Ovary (tissue), 9 donors: ENCODE results near the gene NPC2. TPM values are rescaled to one million over a fixed set of nuclear protein-coding genes. Genes with fewer than 3 reads are reported as not detected.

Experiments used
- DNase-seq, 5 donors: peaks; one replicate each; pipeline ENCODE4 v3.0.0-alpha.2; 2019 to 2020
- H3K27ac ChIP-seq, 2 donors: fragments of 200-600 bp; one replicate each; pipeline versions ENCODE4 v1.5.1 to v1.8.0; 2019 to 2022
- H3K27me3 ChIP-seq: fragments of 200-600 bp; one replicate; pipeline ENCODE4 v1.8.0; 2022
- H3K36me3 ChIP-seq: fragments of 200-600 bp; sonication (generic); one replicate; pipeline ENCODE4 v1.5.1; 2019
- H3K4me1 ChIP-seq: one replicate; pipeline ENCODE4 v1.8.1; 2013; ENCODE audit warnings: mild to moderate bottlenecking, moderate library complexity; ENCODE audit not compliant: insufficient read depth
- H3K4me3 ChIP-seq: fragments of 200-600 bp; sonication (generic); one replicate; pipeline ENCODE4 v1.5.1; 2017
- H3K9me3 ChIP-seq, 2 donors: fragments of 200-600 bp in 1 of 2; sonication (generic) in 1 of 2; one replicate each; pipeline versions ENCODE4 v1.5.1 to v1.8.1; 2013 to 2019; ENCODE audit warnings: mild to moderate bottlenecking in 1 of 2, moderate library complexity in 1 of 2
- CTCF ChIP-seq, 3 donors: fragments of 450-650 bp in 2 of 3; fragments of 200-600 bp in 1 of 3; IDR thresholded peaks; one replicate each; pipeline versions ENCODE4 v1.5.1 to v1.8.0; 2016 to 2022; ENCODE audit warnings: antibody characterized with exemption in 3 of 3, mild to moderate bottlenecking in 1 of 3
- EP300 ChIP-seq: sonication (generic); formaldehyde crosslinking; IDR thresholded peaks from one replicate; pipeline ENCODE4 v1.6.1; 2017; ENCODE audit warnings: antibody characterized with exemption
- POLR2A ChIP-seq: fragments of 450-650 bp; IDR thresholded peaks from one replicate; pipeline ENCODE4 v1.6.1; 2017; ENCODE audit warnings: antibody characterized with exemption, mild to moderate bottlenecking, moderate library complexity
- WGBS, 3 donors: extraction: QIAGEN DNeasy Blood & Tissue Kit in 1 of 3; methylation state at CpG; one replicate each; pipeline versions ENCODE4 v1.1.5 to v1.1.7; 2013 to 2017; 5-methylcytosine and 5-hydroxymethylcytosine counted together
- intact Hi-C, 4 donors: fragments of 100-400 bp; cut with DNase I; formaldehyde crosslinking; loops; one replicate each; pipeline versions ENCODE4 v1.11.0 to v1.15.1; 2022 to 2023
- polyA plus RNA-seq, 2 donors: library from polyadenylated mRNA; stranded (reverse); fragments of 200-250 nt in 1 of 2; fragments of 350-450 nt in 1 of 2; fragmentation: Illumina TruSeq in 1 of 2; extraction: RNeasy Lipid Tissue Mini Kit (QIAGEN cat#74804) in 1 of 2; gene quantifications; one replicate each; pipeline ENCODE4 v1.2.3, GENCODE V29; 2013 to 2014
- total RNA-seq, 7 donors: library from RNA; depleted of rRNA in 2 of 7; stranded (reverse); fragments of >200 nt in 2 of 7; fragmentation: NEBNext Ultra II Directional in 3 of 7; extraction: Animal tissue kit (Norgen Biotek cat#: 25700) in 3 of 7; gene quantifications; one replicate each; pipeline versions ENCODE4 v1.1.0 to v1.2.4, GENCODE V29; 2016 to 2023
- donor health status: DM: no; HTN: no; CAD: no; lungs with moderate emphysema.
- donor health status: DM: no; HTN: no; CAD: no.
- donor health status: Bipolar disorder and iron deficiency.
- donor health status: DM: yes; HTN: yes; CAD: no.
- donor health status: DM: no; HTN: no; CAD: no.
- donor health status: DM: yes; HTN: yes; CAD: no.

Gene NPC2
- total and polyA plus RNA-seq, 9 donors = 175 to 506 (median 243) TPM

GRCh38 chr14:74504412-74504811 lies 11.3 kb upstream of the NPC2 start:
- WGBS, 3 donors = 85 to 92% (median 91%) methylated on average over 4 of the region's 4 CpGs
- H3K27ac ChIP-seq = no peak overlapping the region
- no peak for DNase-seq
- TF ChIP-seq CTCF (IDR thresholded peaks at IDR 0.05) (no peak), EP300 (no peak), POLR2A (no peak)
- no peaks in the 10 kb centered on the region for H3K9me3 ChIP-seq
- intact Hi-C loops = loop anchor here in 2 of 4 donors (5.0 to 10.0 kb wide), 2 partner anchors 108 to 210 kb away; partner anchors contain the start of genes LTBP2 (in 2 of the 2), AREL1 (in 1 of the 2) and FCF1 (in 1 of the 2)
- H3K27me3 ChIP-seq = no peaks in the 10 kb centered on the region
- H3K4me1 ChIP-seq = peaks cover 3% of the 10 kb centered on the region
- no peak overlapping the region for H3K4me3 ChIP-seq
- no peaks in the 10 kb centered on the region for H3K36me3 ChIP-seq

- intact Hi-C loops = loop anchor here in 3 of 4 donors (2.0 to 10.0 kb wide), 3 partner anchors 101 to 211 kb away; partner anchors contain the start of genes LTBP2 (in 2 of the 3), AREL1 (in 1 of the 3) and FCF1 (in 1 of the 3)
- H3K4me1 ChIP-seq = peaks cover 3% of the 10 kb centered on the region
- TF ChIP-seq EP300 (no peak), POLR2A (no peak)
- H3K9me3 ChIP-seq = no peaks in the 10 kb centered on the region
- no peak for DNase-seq
- no peaks in the 10 kb centered on the region for H3K27me3 ChIP-seq
- no peaks in the 10 kb centered on the region for H3K36me3 ChIP-seq
- H3K4me3 ChIP-seq = no peak overlapping the region
- H3K27ac ChIP-seq = no peak overlapping the region
- WGBS, 3 donors = 89 to 93% (median 91%) methylated on average over 12 of the region's 12 CpGs
Measured at GRCh38 chr14:74503938-74504335, 10.8 kb upstream of the NPC2 start.

- Histone ChIP-seq H3K4me3 (no peak overlapping the region), H3K27ac (no peak overlapping the region), H3K9me3 (no peaks in the 10 kb centered on the region), H3K27me3 (no peaks in the 10 kb centered on the region), H3K36me3 (no peaks in the 10 kb centered on the region), H3K4me1 (peaks cover 3% of the 10 kb centered on the region)
- peak in 2 of 5 donors; percentile 36 to 44 for DNase-seq
- intact Hi-C loops = loop anchor here in 3 of 4 donors (2.0 to 10.0 kb wide), 3 partner anchors 101 to 211 kb away; partner anchors contain the start of genes LTBP2 (in 2 of the 3), AREL1 (in 1 of the 3) and FCF1 (in 1 of the 3)
- 84 to 87% (median 87%) methylated on average over 14 of the region's 14 CpGs for WGBS, 3 donors
- no peak for TF ChIP-seq EP300
Measured at GRCh38 chr14:74503291-74503937, 10.3 kb upstream of the NPC2 start.

GRCh38 chr14:74502236-74503019 lies 9.3 kb upstream of the NPC2 start:
- H3K4me1 ChIP-seq = peaks cover 3% of the 10 kb centered on the region
- H3K27me3 ChIP-seq = no peaks in the 10 kb centered on the region
- intact Hi-C loops = loop anchor here in 3 of 4 donors (2.0 to 10.0 kb wide), 3 partner anchors 102 to 212 kb away; partner anchors contain the start of genes LTBP2 (in 2 of the 3), AREL1 (in 1 of the 3) and FCF1 (in 1 of the 3)
- no peak overlapping the region for H3K4me3 ChIP-seq
- H3K36me3 ChIP-seq = no peaks in the 10 kb centered on the region
- peak overlapping the region in 1 of 2 donors; percentile 37 for H3K27ac ChIP-seq
- peak in 3 of 5 donors; percentile 32 to 54 (median 44) for DNase-seq
- no peaks in the 10 kb centered on the region for H3K9me3 ChIP-seq
- 77 to 81% (median 79%) methylated on average over 21 of the region's 21 CpGs for WGBS, 3 donors
- TF ChIP-seq EP300 (no peak), POLR2A (no peak), CTCF (IDR thresholded peaks at IDR 0.05) (peak in 2 of 3 donors; percentile 40 to 49)

GRCh38 chr14:74501691-74502090 lies 8.6 kb upstream of the NPC2 start:
- 40 to 53% (median 47%) methylated on average over 5 of the region's 5 CpGs for WGBS, 3 donors
- Histone ChIP-seq H3K27me3 (no peaks in the 10 kb centered on the region), H3K36me3 (no peaks in the 10 kb centered on the region), H3K9me3 (no peaks in the 10 kb centered on the region), H3K27ac (peak overlapping the region in 1 of 2 donors; percentile 37), H3K4me3 (no peak overlapping the region), H3K4me1 (peaks cover 3% of the 10 kb centered on the region)
- intact Hi-C loops = loop anchor here in 3 of 4 donors (2.0 to 10.0 kb wide), 3 partner anchors 103 to 213 kb away; partner anchors contain the start of genes LTBP2 (in 2 of the 3), AREL1 (in 1 of the 3) and FCF1 (in 1 of the 3)
- TF ChIP-seq POLR2A (no peak), EP300 (no peak), CTCF (IDR thresholded peaks at IDR 0.05) (no peak)
- DNase-seq = no peak
